ENCODE data around the gene RCN2. TPM values are rescaled to one million over a fixed set of nuclear protein-coding genes. Genes with fewer than 3 reads are reported as not detected.

RCN2 gene
- total and polyA plus RNA-seq, 7 donors: 16.6 to 30.1 (median 22.3) TPM

DNA sequence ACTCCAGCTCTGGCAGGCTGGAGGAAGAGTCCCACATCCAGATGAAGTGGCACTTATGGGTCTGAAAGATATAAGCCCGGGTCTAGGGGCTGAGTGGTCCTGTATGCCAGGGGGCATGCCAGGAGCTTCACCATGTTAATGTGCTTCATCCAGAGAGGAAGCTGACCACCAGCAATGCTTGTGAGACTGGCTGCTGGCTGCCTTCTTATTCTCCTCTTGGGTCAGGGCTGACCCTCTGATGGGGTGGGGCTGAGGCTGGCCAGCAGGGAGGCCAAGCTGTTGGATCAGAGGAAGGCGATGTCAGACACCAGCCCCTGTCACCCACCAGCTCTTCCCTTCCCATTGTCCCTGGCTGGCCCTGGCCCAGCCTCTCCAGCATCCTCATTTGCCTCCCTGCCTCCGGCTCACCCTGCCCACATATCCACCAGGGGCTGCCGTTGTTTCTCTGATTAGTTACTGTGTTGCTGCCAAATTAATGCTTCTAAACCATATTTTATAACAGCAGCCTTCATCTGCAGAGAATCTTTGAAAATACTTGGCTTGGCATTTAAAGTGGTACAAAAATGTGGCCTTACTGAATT, 43.0 kb downstream of the RCN2 start:
- Histone ChIP-seq H3K36me3 (ENCODE audit: insufficient read depth in 1 of 2, low read depth in 1 of 2) (no peaks in the 10 kb centered on the region), H3K27ac (no peak overlapping the region), H3K4me1 (peaks cover 14% of the 10 kb centered on the region), H3K4me3 (no peak overlapping the region), H3K9me3 (no peaks in the 10 kb centered on the region), H3K27me3 (ENCODE audit: insufficient read depth in 3 of 3, low read length in 2 of 3) (no peaks in the 10 kb centered on the region)
- DNase-seq (no peak), ATAC-seq (no peak)
- intact Hi-C loops (cut with DNase I): no loop called here
- TF ChIP-seq, protein P1, sequence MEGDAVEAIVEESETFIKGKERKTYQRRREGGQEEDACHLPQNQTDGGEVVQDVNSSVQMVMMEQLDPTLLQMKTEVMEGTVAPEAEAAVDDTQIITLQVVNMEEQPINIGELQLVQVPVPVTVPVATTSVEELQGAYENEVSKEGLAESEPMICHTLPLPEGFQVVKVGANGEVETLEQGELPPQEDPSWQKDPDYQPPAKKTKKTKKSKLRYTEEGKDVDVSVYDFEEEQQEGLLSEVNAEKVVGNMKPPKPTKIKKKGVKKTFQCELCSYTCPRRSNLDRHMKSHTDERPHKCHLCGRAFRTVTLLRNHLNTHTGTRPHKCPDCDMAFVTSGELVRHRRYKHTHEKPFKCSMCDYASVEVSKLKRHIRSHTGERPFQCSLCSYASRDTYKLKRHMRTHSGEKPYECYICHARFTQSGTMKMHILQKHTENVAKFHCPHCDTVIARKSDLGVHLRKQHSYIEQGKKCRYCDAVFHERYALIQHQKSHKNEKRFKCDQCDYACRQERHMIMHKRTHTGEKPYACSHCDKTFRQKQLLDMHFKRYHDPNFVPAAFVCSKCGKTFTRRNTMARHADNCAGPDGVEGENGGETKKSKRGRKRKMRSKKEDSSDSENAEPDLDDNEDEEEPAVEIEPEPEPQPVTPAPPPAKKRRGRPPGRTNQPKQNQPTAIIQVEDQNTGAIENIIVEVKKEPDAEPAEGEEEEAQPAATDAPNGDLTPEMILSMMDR (IDR thresholded peaks at IDR 0.05): no peak
- WGBS, 3 donors: 63 to 72% (median 68%) methylated on average over 4 of the region's 4 CpGs

DNA sequence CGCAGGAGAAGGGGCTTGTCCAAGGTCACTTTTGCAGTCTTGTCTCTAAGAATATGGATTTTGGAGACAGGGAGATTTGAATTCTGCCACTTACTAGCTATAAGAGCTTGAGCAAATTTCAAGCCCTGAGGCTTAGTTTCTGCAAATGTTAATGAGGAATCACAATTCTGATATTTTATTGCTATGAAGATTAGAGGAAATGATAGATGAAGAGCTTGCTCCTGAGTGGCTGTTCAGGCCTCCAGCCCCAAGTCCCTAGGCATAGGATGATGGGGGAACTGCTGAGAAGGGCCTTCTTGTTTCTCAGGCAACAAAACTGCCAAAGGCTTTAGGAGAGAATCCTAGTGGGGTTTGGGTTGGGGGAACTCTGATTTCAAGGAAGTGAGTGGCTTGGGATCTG, 44.6 kb downstream of the RCN2 start:
- intact Hi-C loops (cut with DNase I): no loop called here
- TF ChIP-seq, protein P1 (IDR thresholded peaks at IDR 0.05): no peak
- WGBS, 3 donors: 88 to 96% (median 93%) methylated on average over 1 of the region's 1 CpG

DNA sequence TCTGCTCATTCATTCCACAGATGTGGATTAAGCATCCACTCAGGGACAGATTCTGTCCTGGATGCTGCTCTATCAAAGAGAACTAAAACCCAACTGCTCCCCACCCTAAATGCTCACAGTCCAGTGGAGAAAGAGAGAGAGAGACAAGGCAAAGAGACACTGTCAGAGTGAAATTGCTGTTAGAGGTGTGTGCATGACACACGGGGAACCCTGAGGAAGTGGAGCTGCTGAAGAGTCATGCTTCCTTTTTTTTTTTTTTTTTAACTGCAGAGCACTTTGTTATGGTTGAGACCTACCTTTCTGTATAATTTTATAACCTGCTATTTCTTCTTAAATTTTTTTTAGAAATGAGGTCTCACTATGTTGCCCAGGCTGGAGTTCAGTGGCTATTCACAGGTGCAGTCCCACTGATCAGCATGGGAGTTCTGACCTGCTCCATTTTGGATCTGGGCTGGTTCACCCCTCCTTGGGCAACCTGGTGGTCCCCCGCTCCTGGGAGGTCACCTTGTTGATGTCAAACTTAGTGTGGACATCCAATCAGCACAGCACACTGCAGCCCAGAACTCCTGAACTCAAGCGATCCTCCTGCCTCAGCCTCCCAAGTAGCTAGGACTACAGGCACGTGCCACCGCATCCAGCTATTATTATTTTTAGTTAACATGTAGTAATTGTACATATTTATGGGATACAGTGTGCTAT, 45.2 kb downstream of the RCN2 start:
- H3K4me3 ChIP-seq: no peak overlapping the region
- WGBS, 3 donors: 85 to 88% (median 87%) methylated on average over 5 of the region's 5 CpGs
- TF ChIP-seq, protein P1 (IDR thresholded peaks at IDR 0.05): no peak
- ATAC-seq: no peak
- no peaks in the 10 kb centered on the region for H3K27me3 ChIP-seq (ENCODE audit: insufficient read depth in 3 of 3, low read length in 2 of 3)
- no peaks in the 10 kb centered on the region for H3K9me3 ChIP-seq
- no peak for DNase-seq
- H3K4me1 ChIP-seq: peaks cover 14% of the 10 kb centered on the region
- intact Hi-C loops (cut with DNase I): no loop called here
- H3K27ac ChIP-seq: no peak overlapping the region
- no peaks in the 10 kb centered on the region for H3K36me3 ChIP-seq (ENCODE audit: insufficient read depth in 1 of 2, low read depth in 1 of 2)

More for the DNA sequence above, 44.6 kb downstream of the RCN2 start:
- no peaks in the 10 kb centered on the region for H3K27me3 ChIP-seq (ENCODE audit: insufficient read depth in 3 of 3, low read length in 2 of 3)
- DNase-seq (no peak), ATAC-seq (no peak)
- no peaks in the 10 kb centered on the region for H3K9me3 ChIP-seq
- H3K36me3 ChIP-seq (ENCODE audit: insufficient read depth in 1 of 2, low read depth in 1 of 2): no peaks in the 10 kb centered on the region
- H3K27ac ChIP-seq: no peak overlapping the region
- no peak overlapping the region for H3K4me3 ChIP-seq
- H3K4me1 ChIP-seq: peaks cover 14% of the 10 kb centered on the region

DNA sequence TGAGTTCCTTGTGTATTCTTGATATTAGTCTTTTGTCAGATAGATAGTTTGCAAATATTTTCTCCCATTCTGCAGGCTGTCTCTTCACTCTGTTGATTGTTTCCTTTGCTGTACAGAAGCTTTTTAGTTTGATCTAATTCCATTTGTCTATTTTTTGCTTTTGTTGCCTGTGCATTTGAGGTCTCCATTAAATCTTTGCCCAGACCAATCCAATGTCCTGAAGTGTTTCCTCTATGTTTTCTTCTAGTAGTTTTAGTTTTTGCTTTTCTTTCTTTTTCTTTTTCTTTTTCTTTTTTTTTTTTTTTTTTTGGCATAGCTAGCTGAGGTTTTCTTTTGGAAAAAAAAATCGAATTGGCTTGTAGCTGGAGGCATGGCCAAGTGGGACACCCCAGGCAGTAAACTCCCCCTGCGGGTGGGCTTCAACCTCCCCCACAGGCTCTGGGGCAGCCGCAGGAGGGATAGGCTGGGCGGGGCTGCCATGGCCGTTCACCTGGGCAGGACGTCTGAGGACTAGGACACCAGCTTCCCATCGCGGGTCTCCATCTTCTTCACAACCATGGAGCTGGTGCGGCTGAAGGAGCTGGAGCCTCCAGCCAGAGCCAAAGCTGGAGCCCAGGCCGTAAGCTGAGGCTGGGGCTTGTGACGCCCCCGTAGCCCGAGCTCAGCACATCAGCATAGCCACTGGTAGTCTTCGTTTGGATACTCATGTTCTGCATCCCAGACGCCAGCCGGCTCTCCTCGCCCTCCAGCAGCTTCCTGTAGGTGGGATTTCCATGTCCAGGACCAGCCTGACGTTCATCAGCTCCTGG, 47.2 kb downstream of the RCN2 start:
- DNase-seq (no peak), ATAC-seq (no peak)
- Histone ChIP-seq H3K36me3 (ENCODE audit: insufficient read depth in 1 of 2, low read depth in 1 of 2) (no peaks in the 10 kb centered on the region), H3K27ac (no peak overlapping the region), H3K4me3 (no peak overlapping the region), H3K27me3 (ENCODE audit: insufficient read depth in 3 of 3, low read length in 2 of 3) (no peaks in the 10 kb centered on the region), H3K4me1 (no peaks in the 10 kb centered on the region), H3K9me3 (no peaks in the 10 kb centered on the region)
- TF ChIP-seq, protein P1 (IDR thresholded peaks at IDR 0.05): no peak
- intact Hi-C loops (cut with DNase I): no loop called here
- 93 to 94% (median 93%) methylated on average over 18 of the region's 18 CpGs for WGBS, 3 donors

All from psoas muscle (tissue), 8 donors.